ENCODE measurements around the gene BLTP3A.
"Not testable (repeated sequence)": the region's sequence is repeated elsewhere in the genome, so short reads cannot be mapped to it uniquely, and the experiment has no call there.

The BLTP3A gene

DNA sequence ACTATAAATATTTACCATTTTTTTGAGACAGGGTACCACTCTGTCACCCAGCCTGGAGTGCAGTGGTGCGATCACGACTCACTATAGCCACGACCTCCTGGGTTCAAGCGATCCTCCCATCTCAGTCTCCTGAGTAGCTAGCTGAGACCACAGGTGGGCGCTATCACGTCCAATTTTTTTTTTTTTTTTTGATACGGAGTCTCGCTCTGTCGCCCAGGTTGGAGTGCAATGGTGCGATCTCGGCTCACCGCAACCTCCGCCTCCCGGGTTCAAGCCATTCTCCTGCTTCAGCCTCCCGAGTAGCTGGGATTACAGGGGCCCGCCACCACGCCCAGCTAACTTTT, 35.4 kb upstream of the BLTP3A start:
- TF ChIP-seq, protein P1, sequence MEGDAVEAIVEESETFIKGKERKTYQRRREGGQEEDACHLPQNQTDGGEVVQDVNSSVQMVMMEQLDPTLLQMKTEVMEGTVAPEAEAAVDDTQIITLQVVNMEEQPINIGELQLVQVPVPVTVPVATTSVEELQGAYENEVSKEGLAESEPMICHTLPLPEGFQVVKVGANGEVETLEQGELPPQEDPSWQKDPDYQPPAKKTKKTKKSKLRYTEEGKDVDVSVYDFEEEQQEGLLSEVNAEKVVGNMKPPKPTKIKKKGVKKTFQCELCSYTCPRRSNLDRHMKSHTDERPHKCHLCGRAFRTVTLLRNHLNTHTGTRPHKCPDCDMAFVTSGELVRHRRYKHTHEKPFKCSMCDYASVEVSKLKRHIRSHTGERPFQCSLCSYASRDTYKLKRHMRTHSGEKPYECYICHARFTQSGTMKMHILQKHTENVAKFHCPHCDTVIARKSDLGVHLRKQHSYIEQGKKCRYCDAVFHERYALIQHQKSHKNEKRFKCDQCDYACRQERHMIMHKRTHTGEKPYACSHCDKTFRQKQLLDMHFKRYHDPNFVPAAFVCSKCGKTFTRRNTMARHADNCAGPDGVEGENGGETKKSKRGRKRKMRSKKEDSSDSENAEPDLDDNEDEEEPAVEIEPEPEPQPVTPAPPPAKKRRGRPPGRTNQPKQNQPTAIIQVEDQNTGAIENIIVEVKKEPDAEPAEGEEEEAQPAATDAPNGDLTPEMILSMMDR (conservative IDR thresholded peaks at IDR 0.05; ENCODE audit: low read length): peak; percentile 36
- peak overlapping the region; percentile 75 for H3K4me3 ChIP-seq (ENCODE audit: low read length)
- peak; percentile 20 for DNase-seq (ENCODE audit: low read depth)

DNA sequence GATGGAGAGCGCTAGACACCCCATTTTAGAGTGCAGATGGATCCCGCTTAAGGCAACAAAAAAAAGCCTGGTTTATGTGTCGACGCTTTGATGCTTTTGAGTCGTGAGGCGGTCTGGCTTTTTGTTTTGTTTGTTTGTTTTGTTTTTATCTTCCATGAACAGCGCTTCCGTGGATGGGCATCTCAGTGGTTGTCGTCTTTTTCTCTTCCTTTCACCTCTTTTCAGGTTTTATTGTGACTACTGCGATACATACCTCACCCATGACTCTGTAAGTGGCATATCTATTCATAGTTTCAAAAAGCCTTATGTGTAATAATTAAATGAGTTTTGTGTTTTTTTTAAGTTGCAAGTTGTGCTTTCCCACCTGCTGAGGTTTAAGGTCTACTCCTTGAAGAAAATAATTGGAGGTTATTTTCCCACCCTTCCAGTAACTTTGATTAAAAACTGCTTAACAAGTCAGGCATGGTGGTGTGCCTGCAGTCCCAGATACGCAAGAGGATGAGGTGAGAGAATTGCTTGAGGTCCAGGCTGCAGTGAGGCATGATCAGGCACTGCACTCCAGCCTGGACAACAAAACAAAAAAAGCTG, 34.1 kb upstream of the BLTP3A start:
- TF ChIP-seq, protein P1 (conservative IDR thresholded peaks at IDR 0.05; ENCODE audit: low read length): no peak
- H3K4me3 ChIP-seq (ENCODE audit: low read length): peak overlapping the region; percentile 95
- DNase-seq (ENCODE audit: low read depth): no peak

DNA sequence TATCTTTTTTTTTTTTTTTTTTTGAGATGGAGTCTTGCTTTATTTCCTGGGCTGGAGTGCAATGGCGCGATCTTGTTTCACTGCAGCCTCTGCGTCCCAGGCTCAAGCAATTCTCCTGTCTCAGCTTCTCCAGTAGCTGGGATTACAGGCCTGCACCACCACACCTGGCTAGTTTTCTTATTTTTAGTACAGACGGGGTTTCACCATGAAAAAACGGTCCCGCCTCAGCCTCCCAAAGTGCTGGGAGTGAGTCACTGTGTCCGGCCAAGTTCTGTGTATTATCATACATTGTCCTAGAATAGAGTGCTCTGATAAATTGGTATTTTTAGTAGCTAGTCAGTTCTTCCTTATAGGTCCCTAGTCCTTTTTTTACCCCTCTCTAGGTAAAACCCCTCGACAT, 31.8 kb upstream of the BLTP3A start:
- no peak for DNase-seq (ENCODE audit: low read depth)
- TF ChIP-seq, protein P1 (conservative IDR thresholded peaks at IDR 0.05; ENCODE audit: low read length): no peak
- H3K4me3 ChIP-seq (ENCODE audit: low read length): no peak overlapping the region

DNA sequence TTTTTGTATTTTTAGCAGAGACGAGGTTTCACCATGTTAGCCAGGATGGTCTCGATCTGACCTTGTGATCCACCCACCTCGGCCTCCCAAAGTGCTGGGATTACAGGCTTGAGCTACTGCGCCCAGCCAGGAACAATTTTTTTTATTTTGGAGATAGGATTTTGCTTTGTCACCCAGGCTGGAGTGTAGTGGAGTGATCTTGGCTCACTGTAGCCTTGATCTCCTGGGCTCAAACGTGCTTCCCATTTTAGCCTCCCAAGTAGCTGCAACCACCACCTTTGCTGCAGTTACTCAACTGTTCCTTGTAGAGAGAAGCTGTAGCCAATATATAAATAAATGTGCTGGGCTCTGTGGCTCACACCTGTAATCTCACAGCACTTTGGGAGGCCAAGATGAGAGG, 30.2 kb upstream of the BLTP3A start:
- DNase-seq (ENCODE audit: low read depth); H3K4me3 ChIP-seq (ENCODE audit: low read length): not testable (repeated sequence)

DNA sequence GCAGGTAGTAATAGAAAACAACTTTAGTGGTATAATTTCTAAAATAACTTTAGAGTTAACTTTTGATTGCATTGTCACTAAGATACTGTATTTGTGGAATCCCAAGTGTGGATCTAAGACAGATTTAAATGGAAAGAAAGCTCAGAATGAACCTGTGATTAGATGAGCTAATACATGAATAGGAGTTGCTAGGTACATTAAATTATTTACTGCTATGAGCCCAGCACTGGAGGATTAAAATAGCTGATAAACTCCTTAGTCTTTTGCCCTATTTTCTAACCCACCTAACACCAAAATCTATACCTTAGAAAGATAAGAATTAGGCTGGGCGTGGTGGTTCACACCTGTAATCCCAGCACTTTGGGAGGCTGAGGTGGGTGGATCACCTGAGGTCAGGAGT, 23.7 kb upstream of the BLTP3A start:
- H3K4me3 ChIP-seq (ENCODE audit: low read length): no peak overlapping the region
- DNase-seq (ENCODE audit: low read depth): no peak
- TF ChIP-seq, protein P1 (conservative IDR thresholded peaks at IDR 0.05; ENCODE audit: low read length): no peak

DNA sequence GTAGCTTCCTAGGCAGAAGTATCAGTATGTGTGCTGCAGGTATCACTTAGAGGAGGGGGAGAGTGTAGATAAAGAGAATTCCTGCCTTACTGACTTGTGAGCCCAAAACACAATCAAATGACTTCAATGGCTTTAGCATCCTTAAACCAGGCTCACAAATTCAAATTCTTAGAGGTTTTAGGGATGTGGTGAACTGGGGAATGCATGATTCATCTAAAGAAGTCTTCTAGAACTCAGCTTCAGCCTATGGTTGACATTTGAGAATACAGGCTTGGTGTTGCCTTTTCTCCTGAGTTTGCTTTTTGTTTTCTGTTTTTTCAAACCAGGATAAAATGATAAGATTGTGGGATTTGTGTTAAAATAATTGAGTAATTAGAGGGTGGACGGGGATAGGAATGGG, 20.2 kb upstream of the BLTP3A start:
- TF ChIP-seq, protein P1 (conservative IDR thresholded peaks at IDR 0.05; ENCODE audit: low read length): no peak
- no peak overlapping the region for H3K4me3 ChIP-seq (ENCODE audit: low read length)
- DNase-seq (ENCODE audit: low read depth): peak; percentile 76

DNA sequence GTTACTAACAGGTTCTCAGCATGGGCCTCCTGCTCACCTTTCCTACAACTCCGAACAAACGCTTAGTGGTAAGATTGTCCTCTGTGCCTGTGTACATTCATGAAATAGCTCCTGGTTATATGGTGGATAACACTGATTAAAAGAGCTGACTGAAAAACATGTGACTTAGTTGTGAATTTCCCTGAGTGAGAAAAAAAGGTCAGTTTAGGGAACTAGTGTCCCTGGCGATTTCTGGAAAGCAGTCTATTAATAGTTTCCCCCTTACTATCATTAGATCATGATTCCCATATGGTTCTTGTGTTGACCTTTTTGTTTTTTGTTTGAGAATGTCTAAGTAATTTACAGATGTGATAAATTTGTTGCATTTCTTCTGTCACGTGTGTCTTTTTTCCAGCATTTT, 18.9 kb upstream of the BLTP3A start:
- H3K4me3 ChIP-seq (ENCODE audit: low read length): no peak overlapping the region
- TF ChIP-seq, protein P1 (conservative IDR thresholded peaks at IDR 0.05; ENCODE audit: low read length): no peak
- DNase-seq (ENCODE audit: low read depth): no peak

DNA sequence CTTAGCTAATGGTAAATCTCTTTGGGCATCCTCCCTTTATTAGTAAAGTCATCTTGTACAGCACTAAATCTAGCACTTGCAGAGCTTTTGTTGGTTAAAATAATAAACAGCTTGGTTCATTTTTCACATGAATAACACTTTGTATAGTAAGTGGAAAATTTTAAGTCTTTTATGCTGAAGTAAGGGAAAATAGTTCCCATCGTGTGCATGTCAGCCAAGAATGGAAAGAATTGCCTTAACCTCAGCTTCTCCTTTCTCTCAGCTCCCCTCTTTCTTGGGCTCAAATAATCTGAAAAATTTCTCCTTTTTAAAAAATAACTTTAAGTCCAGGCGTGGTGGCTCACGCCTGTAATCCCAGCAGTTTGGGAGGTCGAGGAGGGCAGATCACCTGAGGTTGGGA, 18.0 kb upstream of the BLTP3A start:
- H3K4me3 ChIP-seq (ENCODE audit: low read length): no peak overlapping the region
- TF ChIP-seq, protein P1 (conservative IDR thresholded peaks at IDR 0.05; ENCODE audit: low read length): no peak
- DNase-seq (ENCODE audit: low read depth): no peak
